Smooth muscle cell (in vitro differentiated cells): ENCODE results near the gene IL18BP. TPM values are rescaled to one million over a fixed set of nuclear protein-coding genes. Genes with fewer than 3 reads are reported as not detected.

Source experiments
- DNase-seq: peaks from one replicate; lab custom pipeline; 2025; ENCODE audit not compliant: unreplicated experiment; lab: John Stamatoyannopoulos, UW
- H2AFZ ChIP-seq: fragments of 200-600 bp; sonication (generic); 2 replicates; pipeline ENCODE4 v1.6.0; 2016; ENCODE audit warnings: antibody characterized with exemption, low read depth, mild to moderate bottlenecking
- H3F3A ChIP-seq: fragments of 200-600 bp; sonication (generic); 2 replicates; pipeline ENCODE4 v1.6.0; 2017; ENCODE audit warnings: antibody characterized with exemption, low read depth
- H3K27ac ChIP-seq: fragments of 200-600 bp; sonication (generic); 2 replicates; pipeline ENCODE4 v1.5.1; 2016; ENCODE audit warnings: low read depth, mild to moderate bottlenecking
- H3K27me3 ChIP-seq: fragments of 200-600 bp; sonication (generic); 2 replicates; pipeline ENCODE4 v1.6.1; 2016; ENCODE audit warnings: low read depth, mild to moderate bottlenecking
- H3K36me3 ChIP-seq: fragments of 200-600 bp; sonication (generic); 2 replicates; pipeline ENCODE4 v1.5.1; 2016; ENCODE audit warnings: low read depth
- H3K4me1 ChIP-seq: fragments of 200-600 bp; sonication (generic); 2 replicates; pipeline ENCODE4 v1.5.1; 2016; ENCODE audit warnings: low read depth
- H3K4me2 ChIP-seq: fragments of 200-600 bp; sonication (generic); 2 replicates; pipeline ENCODE4 v1.6.0; 2016; ENCODE audit warnings: mild to moderate bottlenecking
- H3K4me3 ChIP-seq: fragments of 200-600 bp; sonication (generic); 2 replicates; pipeline ENCODE4 v1.5.1; 2016; ENCODE audit warnings: mild to moderate bottlenecking
- H3K79me2 ChIP-seq: fragments of 200-600 bp; sonication (generic); 2 replicates; pipeline ENCODE4 v1.6.0; 2016; ENCODE audit warnings: low read depth, mild to moderate bottlenecking
- H3K9ac ChIP-seq: fragments of 200-600 bp; sonication (generic); 2 replicates; pipeline ENCODE4 v1.6.0; 2016; ENCODE audit warnings: low read depth
- H3K9me3 ChIP-seq: fragments of 200-600 bp; sonication (generic); replicated peaks from 2 replicates; pipeline ENCODE4 v1.5.1; 2016; ENCODE audit warnings: low read depth
- H4K20me1 ChIP-seq: fragments of 200-600 bp; sonication (generic); 2 replicates; pipeline ENCODE4 v1.6.0; 2016; ENCODE audit warnings: low read depth
- CTCF ChIP-seq: fragments of 200-600 bp; sonication (generic); IDR thresholded peaks from 2 replicates; pipeline ENCODE4 v1.5.1; 2017; ENCODE audit warnings: borderline replicate concordance, mild to moderate bottlenecking, antibody characterized with exemption; ENCODE audit not compliant: insufficient read depth, poor library complexity, severe bottlenecking
- WGBS: methylation state at CpG from one replicate; pipeline ENCODE4 v1.1.7; 2016; ENCODE audit warnings: low lambda C conversion rate; 5-methylcytosine and 5-hydroxymethylcytosine counted together
- polyA plus RNA-seq: library from polyadenylated mRNA; unstranded; fragments of >200 nt; fragmentation: Nextera tagmentation; extraction: Ambion mirVana; gene quantifications from 2 replicates; pipeline ENCODE4 v1.2.1, GENCODE V29; 2016
- small RNA-seq: library from RNA; depleted of rRNA; stranded (forward); fragments of <200 nt; gene quantifications from one replicate; pipeline ENCODE3, GENCODE V24; 2014
- total RNA-seq: library from RNA; depleted of rRNA; stranded (reverse); fragments of >200 nt; gene quantifications from 2 replicates; pipeline ENCODE4 v1.2.3, GENCODE V29; 2014

Gene IL18BP
- total and polyA plus RNA-seq, 2 experiments from 2014 or later = 0.55 to 4.5 TPM

- Histone ChIP-seq H3K4me3 (no peak overlapping the region), H3K27ac (no peak overlapping the region), H3F3A (no peaks in the 10 kb centered on the region), H3K9me3 (no peaks in the 10 kb centered on the region), H3K9ac (no peak overlapping the region), H3K4me1 (no peaks in the 10 kb centered on the region), H2AFZ (no peak overlapping the region), H3K79me2 (peaks cover 42% of the 10 kb centered on the region), H3K27me3 (no peaks in the 10 kb centered on the region), H4K20me1 (no peaks in the 10 kb centered on the region), H3K4me2 (no peak overlapping the region), H3K36me3 (no peaks in the 10 kb centered on the region)
- TF ChIP-seq CTCF = no peak
- DNase-seq = no peak
- WGBS = 73% methylated on average over 3 of the region's 3 CpGs
Measured at GRCh38 chr11:72048766-72049460, 50.2 kb downstream of the IL18BP start.

Small RNAs within 50 kb of the gene (small RNA-seq; reads per million reads assigned to genes)
- gene RNU6-72P = not detected

Other genes with a start within 250 kb of the IL18BP start
- not detected in 2 replicates for gene DEFB108B, start 165.7 kb upstream of the IL18BP start, total RNA-seq
- not detected in 2 replicates for gene DEFB108B, start 165.7 kb upstream of the IL18BP start, polyA plus RNA-seq
- not detected in 2 replicates for gene DEFB131B, start 120.5 kb upstream of the IL18BP start, total RNA-seq
- gene DEFB131B, start 120.5 kb upstream of the IL18BP start, polyA plus RNA-seq = not detected in 2 replicates
- gene XNDC1N, start 70.3 kb upstream of the IL18BP start, total RNA-seq = 1.1 and 7.1 TPM in 2 replicates
- gene XNDC1N, start 70.3 kb upstream of the IL18BP start, polyA plus RNA-seq = 1.4 and 1.9 TPM in 2 replicates
- gene RNF121, start 69.9 kb upstream of the IL18BP start, total RNA-seq = 35.3 and 49.5 TPM in 2 replicates
- 34.4 and 34.9 TPM in 2 replicates for gene RNF121, start 69.9 kb upstream of the IL18BP start, polyA plus RNA-seq
- 79.4 and 107 TPM in 2 replicates for gene NUMA1, start 81.6 kb downstream of the IL18BP start, total RNA-seq
- gene NUMA1, start 81.6 kb downstream of the IL18BP start, polyA plus RNA-seq = 72.4 and 92.1 TPM in 2 replicates
- gene LRRC51, start 81.9 kb downstream of the IL18BP start, total RNA-seq = 1.1 and 3.4 TPM in 2 replicates
- gene LRRC51, start 81.9 kb downstream of the IL18BP start, polyA plus RNA-seq = 6.1 and 7.1 TPM in 2 replicates
- gene LAMTOR1, start 104.4 kb downstream of the IL18BP start, total RNA-seq = 72.2 and 74.1 TPM in 2 replicates
- 117 and 148 TPM in 2 replicates for gene LAMTOR1, start 104.4 kb downstream of the IL18BP start, polyA plus RNA-seq
- gene TOMT, start 107.0 kb downstream of the IL18BP start, total RNA-seq = not detected in 2 replicates
- not detected in 2 replicates for gene TOMT, start 107.0 kb downstream of the IL18BP start, polyA plus RNA-seq
- gene ANAPC15, start 113.8 kb downstream of the IL18BP start, total RNA-seq = 12.2 and 19.0 TPM in 2 replicates
- gene ANAPC15, start 113.8 kb downstream of the IL18BP start, polyA plus RNA-seq = 42.2 and 51.9 TPM in 2 replicates
- gene FOLR3, start 136.8 kb downstream of the IL18BP start, total RNA-seq = not detected in 2 replicates
- gene FOLR3, start 136.8 kb downstream of the IL18BP start, polyA plus RNA-seq = not detected in 2 replicates
- gene FOLR1, start 193.2 kb downstream of the IL18BP start, total RNA-seq = 8.5 and 9.4 TPM in 2 replicates
- gene FOLR1, start 193.2 kb downstream of the IL18BP start, polyA plus RNA-seq = 8.1 and 15.0 TPM in 2 replicates
- not detected in 2 replicates for gene FOLR2, start 217.9 kb downstream of the IL18BP start, total RNA-seq
- not detected in 2 replicates for gene FOLR2, start 217.9 kb downstream of the IL18BP start, polyA plus RNA-seq
- gene INPPL1, start 225.9 kb downstream of the IL18BP start, total RNA-seq = 66.0 and 71.6 TPM in 2 replicates
- gene INPPL1, start 225.9 kb downstream of the IL18BP start, polyA plus RNA-seq = 95.6 and 104 TPM in 2 replicates
- not detected in 2 replicates for gene PHOX2A, start 245.3 kb downstream of the IL18BP start, total RNA-seq
- 0.13 TPM in 1 of 2 replicates, not detected in the other for gene PHOX2A, start 245.3 kb downstream of the IL18BP start, polyA plus RNA-seq